GM20000 (cell line): ENCODE data around the gene PSEN2.
"Not testable (repeated sequence)": the region's sequence is repeated elsewhere in the genome, so short reads cannot be mapped to it uniquely, and the experiment has no call there.

Experiments
- DNase-seq: peaks from one replicate; pipeline ENCODE4 v3.0.0; 2012; ENCODE audit warnings: low spot score
- CTCF ChIP-seq: IDR thresholded peaks from 2 replicates; pipeline ENCODE4 v1.5.1; 2012; ENCODE audit warnings: mild to moderate bottlenecking, control low read depth; ENCODE audit errors: extremely low read depth, missing control alignments

The PSEN2 gene

GRCh38 chr1:226919587-226919986, 49.2 kb downstream of the PSEN2 start:
- no peak for TF ChIP-seq CTCF

GRCh38 chr1:226919995-226920394, 49.6 kb downstream of the PSEN2 start:
- no peak for TF ChIP-seq CTCF
- DNase-seq: no peak

More at GRCh38 chr1:226919587-226919986, 49.2 kb downstream of the PSEN2 start:
- DNase-seq: no peak

- no peak for DNase-seq
- TF ChIP-seq CTCF: no peak
Measured at GRCh38 chr1:226920446-226920894, 50.1 kb downstream of the PSEN2 start.

- DNase-seq: no peak
- no peak for TF ChIP-seq CTCF
Measured at GRCh38 chr1:226921504-226921903, 51.1 kb downstream of the PSEN2 start.

GRCh38 chr1:226929260-226930111, 59.1 kb downstream of the PSEN2 start:
- DNase-seq: not testable (repeated sequence)

GRCh38 chr1:226934483-226935237, 64.2 kb downstream of the PSEN2 start:
- no peak for DNase-seq
- no peak for TF ChIP-seq CTCF

GRCh38 chr1:226937940-226938725, 67.7 kb downstream of the PSEN2 start:
- no peak for TF ChIP-seq CTCF
- DNase-seq: no peak
